D721Med (cell line): ENCODE data around the gene NRXN2.

Source experiments
- DNase-seq: peaks from one replicate; pipeline ENCODE4 v3.0.0; 2011; ENCODE audit warnings: low spot score; ENCODE audit not compliant: insufficient read length
- FAIRE-seq: peaks from 2 replicates; lab custom pipeline; 2011; peaks lifted over from hg19 to GRCh38; lab: Jason Lieb, UNC
- TF ChIP-seq, protein P1 (sequence below): IDR thresholded peaks from 2 replicates; pipeline ENCODE4 v1.5.1; 2012; ENCODE audit warnings: mild to moderate bottlenecking, control low read depth; ENCODE audit not compliant: insufficient read depth; ENCODE audit errors: missing control alignments

Gene NRXN2

DNA sequence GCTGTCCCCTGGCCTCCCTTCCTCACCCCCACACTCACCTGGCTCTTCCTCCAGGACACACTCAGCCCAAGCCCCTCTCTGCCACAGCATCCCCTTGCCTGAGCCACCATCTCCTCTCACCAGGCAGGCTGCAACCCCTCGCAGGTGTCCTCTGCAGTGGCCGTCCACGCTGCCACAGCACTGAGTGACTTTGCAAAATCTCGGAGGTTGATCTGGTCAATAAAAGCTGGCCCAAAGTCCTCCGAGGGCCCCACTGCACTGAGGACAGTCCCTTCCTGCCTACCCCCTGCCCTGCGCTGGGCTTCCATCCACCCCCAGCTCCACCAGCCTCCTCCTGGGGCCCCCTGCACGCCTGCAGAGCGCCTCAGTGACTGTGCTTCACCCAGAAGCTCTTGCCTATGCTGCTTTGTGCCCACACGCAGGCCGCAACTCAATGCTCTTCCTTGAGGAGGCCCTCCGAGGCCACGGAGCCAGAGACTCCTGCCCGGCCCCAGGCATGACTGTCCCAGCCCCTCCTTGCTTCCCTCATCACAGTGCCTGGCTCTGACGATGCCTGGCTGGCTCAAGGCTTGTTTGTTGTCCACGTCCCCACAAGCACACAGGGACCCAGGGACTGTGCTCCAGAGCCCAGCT lies 162.7 kb downstream of the NRXN2 start:
- TF ChIP-seq, protein P1, sequence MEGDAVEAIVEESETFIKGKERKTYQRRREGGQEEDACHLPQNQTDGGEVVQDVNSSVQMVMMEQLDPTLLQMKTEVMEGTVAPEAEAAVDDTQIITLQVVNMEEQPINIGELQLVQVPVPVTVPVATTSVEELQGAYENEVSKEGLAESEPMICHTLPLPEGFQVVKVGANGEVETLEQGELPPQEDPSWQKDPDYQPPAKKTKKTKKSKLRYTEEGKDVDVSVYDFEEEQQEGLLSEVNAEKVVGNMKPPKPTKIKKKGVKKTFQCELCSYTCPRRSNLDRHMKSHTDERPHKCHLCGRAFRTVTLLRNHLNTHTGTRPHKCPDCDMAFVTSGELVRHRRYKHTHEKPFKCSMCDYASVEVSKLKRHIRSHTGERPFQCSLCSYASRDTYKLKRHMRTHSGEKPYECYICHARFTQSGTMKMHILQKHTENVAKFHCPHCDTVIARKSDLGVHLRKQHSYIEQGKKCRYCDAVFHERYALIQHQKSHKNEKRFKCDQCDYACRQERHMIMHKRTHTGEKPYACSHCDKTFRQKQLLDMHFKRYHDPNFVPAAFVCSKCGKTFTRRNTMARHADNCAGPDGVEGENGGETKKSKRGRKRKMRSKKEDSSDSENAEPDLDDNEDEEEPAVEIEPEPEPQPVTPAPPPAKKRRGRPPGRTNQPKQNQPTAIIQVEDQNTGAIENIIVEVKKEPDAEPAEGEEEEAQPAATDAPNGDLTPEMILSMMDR, result no peak
- DNase-seq (no peak), FAIRE-seq (no peak)

DNA sequence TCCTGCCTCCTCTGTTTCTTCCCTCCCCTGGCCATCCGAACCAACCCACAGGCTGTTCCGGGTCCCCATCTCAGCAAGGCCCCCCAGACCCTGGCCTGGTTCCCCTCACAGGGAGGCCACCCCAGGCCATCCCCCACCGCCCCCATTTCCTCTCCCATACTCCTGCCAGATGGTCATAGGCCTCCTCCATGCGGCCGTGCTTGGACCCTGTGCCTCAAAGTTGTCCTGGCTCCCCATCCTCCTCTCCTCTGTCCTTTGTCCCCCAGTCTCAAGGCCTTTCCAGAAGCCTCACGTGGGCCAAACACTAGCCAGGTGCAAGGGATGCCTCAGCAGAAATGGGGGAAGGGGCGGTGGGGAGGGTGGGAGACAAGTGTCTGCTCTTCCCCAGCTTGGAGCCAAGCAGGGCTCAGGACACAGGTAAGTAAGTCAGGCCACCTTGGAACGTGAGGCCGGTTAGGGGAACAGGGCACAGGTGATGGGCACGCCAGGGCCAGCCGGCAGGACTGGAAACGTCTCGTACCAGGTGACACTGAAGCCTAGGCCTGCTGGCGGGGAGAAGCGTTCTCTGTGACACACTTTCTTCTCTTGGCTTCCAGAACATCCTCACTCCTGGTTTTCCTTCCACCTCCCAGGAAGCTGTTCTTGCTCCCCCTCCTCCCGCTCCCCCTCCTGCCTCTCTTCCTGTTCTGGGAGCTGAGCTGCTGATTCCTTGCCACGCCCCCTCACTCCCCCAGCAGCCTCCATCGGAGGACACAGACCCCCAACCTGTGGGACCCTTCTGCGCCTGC lies 163.5 kb downstream of the NRXN2 start:
- FAIRE-seq (no peak), DNase-seq (no peak)
- TF ChIP-seq, protein P1, result no peak

DNA sequence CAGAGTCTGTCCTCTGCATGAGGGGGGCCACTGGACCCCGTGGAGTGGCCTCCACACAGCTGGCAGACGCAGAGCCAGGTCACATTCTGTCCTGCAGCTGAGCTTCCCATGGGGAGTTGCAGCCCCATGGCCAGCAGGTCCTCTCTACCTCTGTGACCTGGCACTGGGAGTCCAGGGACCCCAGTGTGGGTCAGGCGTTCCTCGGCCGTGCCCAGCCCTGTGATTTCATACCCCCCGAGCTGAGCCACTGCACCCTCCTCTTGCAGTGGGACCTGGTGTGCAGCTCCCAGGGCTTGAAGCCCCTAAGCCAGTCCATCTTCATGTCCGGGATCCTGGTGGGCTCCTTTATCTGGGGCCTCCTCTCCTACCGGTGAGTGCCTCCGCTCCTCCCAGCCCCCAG lies 164.1 kb downstream of the NRXN2 start:
- FAIRE-seq, result no peak
- TF ChIP-seq, protein P1, result no peak
- DNase-seq, result no peak

DNA sequence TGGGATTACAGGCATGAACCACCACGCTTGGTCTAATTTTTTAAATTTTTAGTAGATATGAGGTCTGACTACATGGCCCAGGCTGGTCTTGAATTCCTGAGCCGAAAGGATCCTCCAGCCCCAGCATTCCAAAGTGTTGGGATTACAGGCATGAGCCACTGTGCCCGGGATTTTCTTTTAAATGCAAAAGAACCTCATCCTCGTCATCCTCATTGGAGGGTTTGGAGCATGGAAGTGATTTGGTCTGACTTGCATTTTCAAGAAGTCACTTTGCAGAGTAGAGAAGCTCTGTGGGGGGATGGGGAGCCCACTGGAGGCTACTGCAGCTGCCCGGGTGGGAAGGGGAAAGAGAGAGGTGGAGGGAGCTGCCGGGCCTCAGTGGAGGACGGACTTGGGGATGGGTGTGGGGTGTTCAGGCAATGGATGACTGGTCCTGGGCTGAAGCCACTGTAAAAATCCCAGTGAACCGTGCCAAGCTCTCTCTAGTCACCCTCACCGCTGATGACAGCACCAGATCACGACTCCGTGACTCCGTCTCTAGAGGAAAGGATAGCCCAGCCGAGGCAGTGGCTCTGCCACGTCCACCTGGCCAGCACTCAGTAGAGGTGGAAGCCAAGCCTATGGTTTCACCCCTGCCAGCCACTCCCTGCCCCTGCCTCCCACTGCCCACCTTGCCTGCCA lies 164.8 kb downstream of the NRXN2 start:
- FAIRE-seq, result no peak
- DNase-seq, result no peak
- TF ChIP-seq, protein P1, result no peak

DNA sequence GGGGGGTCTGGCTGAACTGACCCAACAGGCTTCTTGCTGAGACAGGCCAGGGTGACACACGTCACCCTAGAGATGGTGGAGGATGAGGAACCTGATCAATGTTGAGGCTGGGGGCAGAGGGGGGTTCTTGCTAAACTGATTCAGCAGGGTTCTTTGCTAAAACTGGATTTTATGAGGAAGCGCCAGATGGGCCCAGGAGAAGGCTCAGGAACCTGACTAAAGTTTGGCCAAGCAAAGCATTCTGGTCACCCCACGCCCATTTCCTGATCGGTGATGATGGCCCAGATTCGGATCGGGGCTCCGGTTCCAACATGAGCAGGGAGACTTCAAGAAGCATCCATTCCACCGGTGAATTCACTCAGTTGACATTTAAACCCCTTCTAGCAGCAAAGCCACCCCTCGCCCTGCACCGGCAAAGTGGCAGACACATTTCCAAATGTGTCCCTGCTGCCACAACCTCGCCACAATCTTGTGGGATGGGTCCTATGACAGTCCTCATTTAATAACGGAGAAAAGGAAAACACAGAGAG lies 166.2 kb downstream of the NRXN2 start:
- FAIRE-seq, result no peak
- TF ChIP-seq, protein P1, result no peak
- no peak for DNase-seq
